Endothelial cell of umbilical vein (primary cell): ENCODE data around the gene INPP5A.

Experiments used
- EZH2 ChIP-seq: IDR thresholded peaks from 2 replicates; pipeline ENCODE4 v1.6.1; 2012; ENCODE audit warnings: borderline replicate concordance, low read depth, mild to moderate bottlenecking, moderate library complexity, low read length, inconsistent platforms; ENCODE audit not compliant: severe bottlenecking
- FOS ChIP-seq: IDR thresholded peaks from 2 replicates; pipeline ENCODE4 v1.6.1; 2011; ENCODE audit warnings: mild to moderate bottlenecking, low read length, moderate library complexity, borderline replicate concordance; ENCODE audit not compliant: insufficient read depth
- MYC ChIP-seq: IDR thresholded peaks from one replicate; pipeline ENCODE4 v1.6.1; 2011; ENCODE audit warnings: mild to moderate bottlenecking, low read depth, low read length
- POLR2A ChIP-seq: IDR thresholded peaks from 2 replicates; pipeline ENCODE4 v1.6.1; 2012; ENCODE audit warnings: low read depth, mild to moderate bottlenecking, control low read depth, low read length
- POLR2AphosphoS5 ChIP-seq: IDR thresholded peaks from 2 replicates; pipeline ENCODE4 v1.6.1; 2012; ENCODE audit warnings: low read depth, mild to moderate bottlenecking, control low read depth, low read length, moderate library complexity; ENCODE audit not compliant: insufficient read depth
- TF ChIP-seq, protein P1 (sequence below), 2 donors: IDR thresholded peaks; 1 replicate in 1 of 2; 2 replicates in 1 of 2; pipeline ENCODE4 v1.5.1; 2011; ENCODE audit warnings: low read length in 2 of 2, mild to moderate bottlenecking in 2 of 2, moderate library complexity in 2 of 2, control low read depth in 1 of 2, inconsistent platforms in 1 of 2, low read depth in 1 of 2; ENCODE audit not compliant: insufficient read depth in 1 of 2; ENCODE audit errors: extremely low read depth in 1 of 2
- TF ChIP-seq, protein P2 (sequence below): IDR thresholded peaks from 2 replicates; pipeline ENCODE4 v1.6.1; 2011; ENCODE audit not compliant: insufficient read depth, insufficient read length

GRCh38 chr10:132528064-132528691 lies 9.4 kb upstream of the INPP5A start:
- TF ChIP-seq, protein P1, sequence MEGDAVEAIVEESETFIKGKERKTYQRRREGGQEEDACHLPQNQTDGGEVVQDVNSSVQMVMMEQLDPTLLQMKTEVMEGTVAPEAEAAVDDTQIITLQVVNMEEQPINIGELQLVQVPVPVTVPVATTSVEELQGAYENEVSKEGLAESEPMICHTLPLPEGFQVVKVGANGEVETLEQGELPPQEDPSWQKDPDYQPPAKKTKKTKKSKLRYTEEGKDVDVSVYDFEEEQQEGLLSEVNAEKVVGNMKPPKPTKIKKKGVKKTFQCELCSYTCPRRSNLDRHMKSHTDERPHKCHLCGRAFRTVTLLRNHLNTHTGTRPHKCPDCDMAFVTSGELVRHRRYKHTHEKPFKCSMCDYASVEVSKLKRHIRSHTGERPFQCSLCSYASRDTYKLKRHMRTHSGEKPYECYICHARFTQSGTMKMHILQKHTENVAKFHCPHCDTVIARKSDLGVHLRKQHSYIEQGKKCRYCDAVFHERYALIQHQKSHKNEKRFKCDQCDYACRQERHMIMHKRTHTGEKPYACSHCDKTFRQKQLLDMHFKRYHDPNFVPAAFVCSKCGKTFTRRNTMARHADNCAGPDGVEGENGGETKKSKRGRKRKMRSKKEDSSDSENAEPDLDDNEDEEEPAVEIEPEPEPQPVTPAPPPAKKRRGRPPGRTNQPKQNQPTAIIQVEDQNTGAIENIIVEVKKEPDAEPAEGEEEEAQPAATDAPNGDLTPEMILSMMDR (IDR thresholded peaks at IDR 0.05; ENCODE audit: extremely low read depth in 1 of 2, insufficient read depth in 1 of 2, low read depth in 1 of 2, low read length in 2 of 2), result no peak
- TF ChIP-seq, protein P2, sequence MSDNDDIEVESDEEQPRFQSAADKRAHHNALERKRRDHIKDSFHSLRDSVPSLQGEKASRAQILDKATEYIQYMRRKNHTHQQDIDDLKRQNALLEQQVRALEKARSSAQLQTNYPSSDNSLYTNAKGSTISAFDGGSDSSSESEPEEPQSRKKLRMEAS, result no peak
- TF ChIP-seq POLR2AphosphoS5 (no peak), MYC (no peak), EZH2 (no peak), FOS (no peak), POLR2A (no peak)
